ENCODE data around the gene ARHGEF28. TPM values are rescaled to one million over a fixed set of nuclear protein-coding genes. Genes with fewer than 3 reads are reported as not detected.

The ARHGEF28 gene
- total RNA-seq, 4 donors from 2014 or later, result 8.2 to 16.5 (median 15.4) TPM

DNA sequence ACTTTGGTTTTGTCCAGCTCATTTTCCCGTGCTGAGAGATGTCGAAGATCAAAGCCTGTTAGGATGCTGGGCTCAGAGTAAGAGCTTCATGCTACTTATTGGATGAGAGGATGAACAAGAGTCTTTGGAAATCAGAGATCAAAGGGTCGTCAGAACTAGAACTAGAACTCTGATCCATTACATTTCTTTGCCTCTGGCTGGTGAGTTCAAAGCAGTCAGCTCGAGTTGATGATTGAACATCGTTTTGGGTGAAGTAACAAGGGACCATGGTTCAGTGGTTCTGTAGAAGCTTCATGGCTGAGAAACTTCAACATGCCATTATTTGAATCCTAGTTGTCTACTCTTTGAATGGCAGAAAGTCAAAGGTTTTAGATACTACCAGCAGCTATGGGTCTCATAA lies 320.3 kb downstream of the ARHGEF28 start:
- ATAC-seq (ENCODE audit: low FRiP score), result no peak
- TF ChIP-seq, protein P1, sequence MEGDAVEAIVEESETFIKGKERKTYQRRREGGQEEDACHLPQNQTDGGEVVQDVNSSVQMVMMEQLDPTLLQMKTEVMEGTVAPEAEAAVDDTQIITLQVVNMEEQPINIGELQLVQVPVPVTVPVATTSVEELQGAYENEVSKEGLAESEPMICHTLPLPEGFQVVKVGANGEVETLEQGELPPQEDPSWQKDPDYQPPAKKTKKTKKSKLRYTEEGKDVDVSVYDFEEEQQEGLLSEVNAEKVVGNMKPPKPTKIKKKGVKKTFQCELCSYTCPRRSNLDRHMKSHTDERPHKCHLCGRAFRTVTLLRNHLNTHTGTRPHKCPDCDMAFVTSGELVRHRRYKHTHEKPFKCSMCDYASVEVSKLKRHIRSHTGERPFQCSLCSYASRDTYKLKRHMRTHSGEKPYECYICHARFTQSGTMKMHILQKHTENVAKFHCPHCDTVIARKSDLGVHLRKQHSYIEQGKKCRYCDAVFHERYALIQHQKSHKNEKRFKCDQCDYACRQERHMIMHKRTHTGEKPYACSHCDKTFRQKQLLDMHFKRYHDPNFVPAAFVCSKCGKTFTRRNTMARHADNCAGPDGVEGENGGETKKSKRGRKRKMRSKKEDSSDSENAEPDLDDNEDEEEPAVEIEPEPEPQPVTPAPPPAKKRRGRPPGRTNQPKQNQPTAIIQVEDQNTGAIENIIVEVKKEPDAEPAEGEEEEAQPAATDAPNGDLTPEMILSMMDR (IDR thresholded peaks at IDR 0.05), result no peak
- DNase-seq (ENCODE audit: low spot score), result no peak

GRCh38 chr5:73946919-73947602 lies 321.1 kb downstream of the ARHGEF28 start:
- DNase-seq (ENCODE audit: low spot score), result no peak
- ATAC-seq (ENCODE audit: low FRiP score), result no peak
- TF ChIP-seq, protein P1 (IDR thresholded peaks at IDR 0.05), result no peak

DNA sequence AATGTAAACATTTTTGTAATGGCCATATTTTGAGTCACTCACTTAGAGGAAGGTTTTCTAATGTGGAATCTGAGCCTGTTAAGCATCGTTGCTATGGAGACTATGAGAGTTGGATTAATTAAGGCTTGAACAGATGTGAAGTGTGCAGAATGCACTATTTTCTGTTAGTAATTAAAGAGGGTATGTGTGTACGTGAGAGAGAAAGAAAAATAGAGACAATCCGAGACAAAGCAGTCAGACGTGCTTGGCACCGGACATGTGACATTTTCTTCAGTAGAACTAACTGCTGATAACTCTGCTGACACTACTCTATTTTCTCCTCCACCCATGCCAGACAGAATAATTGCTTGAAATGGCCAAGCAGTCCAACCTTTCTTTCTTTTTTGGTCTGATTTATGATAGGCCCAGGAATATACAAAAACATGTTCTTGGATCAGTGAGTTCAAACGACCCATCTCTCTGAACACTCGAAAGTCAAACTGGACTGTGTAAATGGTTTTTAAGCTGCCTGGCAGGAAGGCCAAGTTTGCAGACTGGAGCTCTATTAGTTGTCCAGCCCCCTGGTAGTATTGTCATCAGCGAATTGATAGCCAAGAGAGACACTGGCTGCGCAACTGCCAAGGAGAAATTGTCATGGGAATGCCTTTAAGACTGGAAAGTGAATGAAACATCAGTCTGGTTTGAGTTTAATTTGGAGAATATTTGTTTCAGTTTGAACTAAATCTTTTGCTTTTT lies 322.1 kb downstream of the ARHGEF28 start:
- TF ChIP-seq, protein P1 (IDR thresholded peaks at IDR 0.05), result no peak
- no peak for ATAC-seq (ENCODE audit: low FRiP score)
- DNase-seq (ENCODE audit: low spot score), result no peak

- TF ChIP-seq, protein P1 (IDR thresholded peaks at IDR 0.05), result no peak
- ATAC-seq (ENCODE audit: low FRiP score) (no peak), DNase-seq (ENCODE audit: low spot score) (no peak)
Observed at GRCh38 chr5:73948720-73949119, 322.7 kb downstream of the ARHGEF28 start.

DNA sequence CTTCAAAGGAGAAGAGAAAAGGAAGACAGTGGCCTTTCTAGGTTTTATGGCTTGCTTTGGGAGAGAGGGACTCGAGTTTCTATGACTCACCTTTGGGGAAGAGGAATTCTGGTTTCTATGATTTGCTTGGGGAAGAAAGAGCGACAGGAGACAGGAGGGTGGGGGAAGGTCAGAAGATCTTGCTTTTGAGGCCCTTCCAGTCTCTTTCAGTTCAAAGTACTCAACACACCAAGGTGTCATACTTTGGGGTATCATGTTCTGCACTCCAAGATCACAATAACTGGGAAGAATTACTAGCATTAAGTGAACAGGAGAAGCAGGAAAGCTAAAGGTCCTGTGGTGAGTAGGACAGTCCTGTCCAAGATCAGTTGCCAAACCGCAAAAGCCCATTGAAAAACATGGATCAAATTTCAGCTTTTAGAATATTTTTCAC lies 324.5 kb downstream of the ARHGEF28 start:
- TF ChIP-seq, protein P1 (IDR thresholded peaks at IDR 0.05), result no peak
- DNase-seq (ENCODE audit: low spot score), result no peak
- ATAC-seq (ENCODE audit: low FRiP score), result no peak

DNA sequence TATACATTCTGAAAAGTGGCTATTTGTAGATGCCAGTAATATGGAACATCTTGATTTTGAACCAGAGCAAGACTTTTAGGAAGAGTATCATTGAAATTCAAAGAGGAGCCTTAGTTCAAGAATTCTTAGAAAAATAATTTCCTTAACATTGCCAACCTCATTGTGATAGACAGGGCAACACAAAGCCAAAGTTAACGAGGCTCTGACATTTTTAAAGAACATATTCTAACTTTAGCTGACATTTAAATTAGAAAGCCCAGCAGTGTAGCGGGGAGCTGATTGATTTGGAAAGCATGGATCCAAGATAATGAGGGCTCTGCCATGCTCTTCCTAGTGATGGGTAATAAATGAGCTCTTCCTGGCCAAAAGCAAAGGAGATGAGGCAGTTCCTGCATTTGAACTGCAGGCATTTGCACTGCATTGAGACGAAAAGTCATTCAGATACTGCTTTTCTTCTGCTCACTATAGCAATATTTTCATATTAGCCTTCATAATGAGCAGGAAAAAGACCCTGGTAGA lies 325.0 kb downstream of the ARHGEF28 start:
- DNase-seq (ENCODE audit: low spot score) (no peak), ATAC-seq (ENCODE audit: low FRiP score) (no peak)
- TF ChIP-seq, protein P1 (IDR thresholded peaks at IDR 0.05), result no peak

Data from omental fat pad (tissue), 4 donors.